GM12878 (cell line): ENCODE data around the gene CYP1B1. TPM values are rescaled to one million over a fixed set of nuclear protein-coding genes. Genes with fewer than 3 reads are reported as not detected.

Experiments used
- ATAC-seq: fragments of 200-7000 bp; cut with Tn5 transposase; 3 replicates; pipeline ENCODE4 v1.9.1; 2020; ENCODE audit warnings: mild to moderate bottlenecking, moderate library complexity
- BruUV-seq: library from RNA; stranded (reverse); fragments of 400-500 nt; replicated peaks from 2 replicates; lab custom pipeline; 2021; lab: Mats Ljungman, UMichigan
- CTCF ChIA-PET: fragments of 300-600 bp; sonication (Branson Sonifier 250); formaldehyde crosslinking; extraction: SDS; loops from one replicate; lab custom pipeline; 2021; ENCODE audit warnings: inconsistent platforms; lab: Yijun Ruan, JAX
- POLR2A ChIA-PET: fragments of 350-600 bp; formaldehyde crosslinking; extraction: SDS; loops from one replicate; lab custom pipeline; 2021; ENCODE audit warnings: inconsistent platforms; lab: Charles Lee
- RAD21 ChIA-PET: fragments of 300-600 bp; sonication (Branson Sonifier 250); formaldehyde crosslinking; loops from one replicate; lab custom pipeline; 2023; ENCODE audit warnings: antibody characterized with exemption; ENCODE audit not compliant: unreplicated experiment; lab: Charles Lee
- SMC1A ChIA-PET: fragments of 300-600 bp; sonication (Branson Sonifier 250); formaldehyde crosslinking; loops from one replicate; lab custom pipeline; 2023; ENCODE audit not compliant: unreplicated experiment, uncharacterized antibody; lab: Charles Lee
- DNase-seq: peaks from one replicate; pipeline ENCODE4 v3.0.0-alpha.2; 2011; ENCODE audit warnings: low read depth, low spot score
- FAIRE-seq: peaks from 3 replicates; lab custom pipeline; 2011; peaks lifted over from hg19 to GRCh38; lab: Jason Lieb, UNC
- H2AFZ ChIP-seq: 2 replicates; pipeline ENCODE4 v1.6.0; 2011; ENCODE audit warnings: low read depth, low read length, control low read depth; ENCODE audit not compliant: control insufficient read depth
- H3K27ac ChIP-seq: 2 replicates; pipeline ENCODE4 v1.5.1; 2011; ENCODE audit warnings: control low read depth; ENCODE audit not compliant: control insufficient read depth, insufficient read depth
- H3K27me3 ChIP-seq, 2 experiments: replicated peaks in 1 of 2; 2 replicates each; pipeline versions ENCODE4 v1.6.0 to v1.6.1; 2011; ENCODE audit warnings: low read length in 1 of 2; ENCODE audit not compliant: control insufficient read depth in 2 of 2, insufficient read depth in 2 of 2
- H3K36me3 ChIP-seq, 2 experiments: 2 replicates each; pipeline ENCODE4 v1.5.1; 2011; ENCODE audit warnings: low read length in 1 of 2; ENCODE audit not compliant: control insufficient read depth in 2 of 2, insufficient read depth in 2 of 2
- H3K4me1 ChIP-seq: 2 replicates; pipeline ENCODE4 v1.6.1; 2011; ENCODE audit warnings: mild to moderate bottlenecking, low read length, moderate library complexity, mixed read lengths; ENCODE audit not compliant: control insufficient read depth, insufficient read depth
- H3K4me2 ChIP-seq: 2 replicates; pipeline ENCODE4 v1.6.0; 2011; ENCODE audit warnings: control low read depth; ENCODE audit not compliant: control insufficient read depth, insufficient read depth
- H3K4me3 ChIP-seq: fragments of 200-600 bp; sonication (generic); 2 replicates; pipeline ENCODE4 v1.5.1; 2016
- H3K79me2 ChIP-seq: 2 replicates; pipeline ENCODE4 v1.6.0; 2011; ENCODE audit warnings: low read length; ENCODE audit not compliant: control insufficient read depth, insufficient read depth
- H3K9ac ChIP-seq: 2 replicates; pipeline ENCODE4 v1.8.0; 2011; ENCODE audit warnings: low read length, control low read depth, mixed read lengths; ENCODE audit not compliant: control insufficient read depth, insufficient read depth
- H3K9me3 ChIP-seq: replicated peaks from 3 replicates; pipeline ENCODE4 v1.5.1; 2011; ENCODE audit warnings: mild to moderate bottlenecking, low read length; ENCODE audit not compliant: control insufficient read depth, insufficient read depth
- H4K20me1 ChIP-seq: 2 replicates; pipeline ENCODE4 v1.6.0; 2011; ENCODE audit not compliant: control insufficient read depth, insufficient read depth
- BCL11A ChIP-seq: IDR thresholded peaks from 2 replicates; pipeline ENCODE4 v1.6.1; 2011; ENCODE audit warnings: low read depth, low read length
- CBX3 ChIP-seq: fragments of 200-600 bp; sonication (generic); IDR thresholded peaks from 2 replicates; pipeline ENCODE4 v1.6.1; 2016; ENCODE audit warnings: low read depth, borderline replicate concordance
- ELK1 ChIP-seq: IDR thresholded peaks from 2 replicates; pipeline ENCODE4 v1.6.1; 2012; ENCODE audit warnings: low read depth, low read length, improper control_type of control experiment
- ETV6 ChIP-seq, 2 experiments: fragments of 450-650 bp in 1 of 2; IDR thresholded peaks in 1 of 2; conservative IDR thresholded peaks in 1 of 2; 2 replicates each; pipeline ENCODE4 v1.6.1; 2014; ENCODE audit warnings: antibody characterized with exemption in 1 of 2, borderline replicate concordance in 1 of 2, low read depth in 1 of 2, mild to moderate bottlenecking in 1 of 2, moderate library complexity in 1 of 2
- NFYB ChIP-seq: IDR thresholded peaks from 2 replicates; pipeline ENCODE4 v1.6.1; 2011; ENCODE audit warnings: low read depth, mild to moderate bottlenecking, low read length, improper control_type of control experiment, moderate library complexity; ENCODE audit not compliant: insufficient read depth
- NR2C2 ChIP-seq: IDR thresholded peaks from 2 replicates; pipeline ENCODE4 v1.6.1; 2011; ENCODE audit warnings: borderline replicate concordance, low read depth; ENCODE audit not compliant: control insufficient read depth, insufficient read length
- POLR2AphosphoS5 ChIP-seq: IDR thresholded peaks from 2 replicates; pipeline ENCODE4 v1.6.1; 2011; ENCODE audit warnings: mild to moderate bottlenecking, low read length, inconsistent platforms
- SMARCA5 ChIP-seq: fragments of 450-650 bp; IDR thresholded peaks from 2 replicates; pipeline ENCODE4 v1.6.1; 2017; ENCODE audit warnings: mild to moderate bottlenecking
- STAT3 ChIP-seq: IDR thresholded peaks from 2 replicates; pipeline ENCODE4 v1.6.1; 2011; ENCODE audit warnings: low read depth, low read length, improper control_type of control experiment
- TCF7 ChIP-seq: IDR thresholded peaks from 2 replicates; pipeline ENCODE4 v1.6.1; 2014; ENCODE audit warnings: antibody characterized with exemption, borderline replicate concordance
- USF1 ChIP-seq: IDR thresholded peaks from 2 replicates; pipeline ENCODE4 v1.6.1; 2011; ENCODE audit warnings: borderline replicate concordance, low read depth, mild to moderate bottlenecking, moderate library complexity, mixed read lengths, low read length; ENCODE audit not compliant: insufficient read depth; ENCODE audit errors: extremely low read length
- ZNF207 ChIP-seq: fragments of 450-650 bp; IDR thresholded peaks from 2 replicates; pipeline ENCODE4 v1.6.1; 2014; ENCODE audit warnings: antibody characterized with exemption, mild to moderate bottlenecking, borderline replicate concordance
- ZNF622 ChIP-seq: fragments of 450-650 bp; IDR thresholded peaks from 2 replicates; pipeline ENCODE4 v1.6.1; 2017; ENCODE audit warnings: mild to moderate bottlenecking, inconsistent platforms
- WGBS: methylation state at CpG from one replicate; pipeline ENCODE4 v1.1.6; 2016; ENCODE audit warnings: low lambda C conversion rate; ENCODE audit not compliant: insufficient replicate concordance, insufficient coverage; ENCODE audit errors: missing lambda C conversion rate; 5-methylcytosine and 5-hydroxymethylcytosine counted together
- in situ Hi-C: fragments of 300-500 bp; cut with MboI; formaldehyde crosslinking; loops from 9 replicates; pipeline ENCODE4 v1.14.3; 2018; ENCODE audit warnings: mixed read lengths
- intact Hi-C: fragments of 100-400 bp; cut with micrococcal nuclease; formaldehyde crosslinking; loops from one replicate; pipeline ENCODE4 v1.14.2; 2022; ENCODE audit not compliant: unreplicated experiment
- polyA plus RNA-seq, 11 experiments: library from polyadenylated mRNA; depleted of rRNA in 4 of 11; unstranded in 6 of 11; stranded (reverse) in 5 of 11; fragments of >200 nt; fragmentation: Nextera tagmentation in 4 of 11; fragmentation: Illumina TruSeq in 1 of 11; extraction: Ambion mirVana in 4 of 11; extraction: Trizol in 1 of 11; gene quantifications; 1 replicate in 1 of 11; 2 replicates in 10 of 11; pipeline versions ENCODE4 v1.2.1 to v1.2.3, GENCODE V29; 2011 to 2016; ENCODE audit warnings: inconsistent platforms in 2 of 11, missing spikeins in 2 of 11, low read depth in 1 of 11
- total RNA-seq, 4 experiments: library from RNA; depleted of rRNA in 3 of 4; stranded (reverse); fragments of >200 nt in 3 of 4; fragmentation: Illumina TruSeq in 1 of 4; extraction: Trizol in 1 of 4; gene quantifications; 2 replicates each; pipeline versions ENCODE4 v1.2.1 to v1.2.3, GENCODE V29; 2013 to 2021
- TF ChIP-seq, protein P1 (sequence below): fragments of 450-650 bp; IDR thresholded peaks from 2 replicates; pipeline ENCODE4 v1.6.1; 2016; ENCODE audit warnings: mild to moderate bottlenecking

CYP1B1 gene
- total and polyA plus RNA-seq, 10 of the 15 experiments (the other 5 are each of a cell fraction or from before 2014, with no cell fraction given) = 0.35 to 29.7 (median 3.4) TPM

DNA sequence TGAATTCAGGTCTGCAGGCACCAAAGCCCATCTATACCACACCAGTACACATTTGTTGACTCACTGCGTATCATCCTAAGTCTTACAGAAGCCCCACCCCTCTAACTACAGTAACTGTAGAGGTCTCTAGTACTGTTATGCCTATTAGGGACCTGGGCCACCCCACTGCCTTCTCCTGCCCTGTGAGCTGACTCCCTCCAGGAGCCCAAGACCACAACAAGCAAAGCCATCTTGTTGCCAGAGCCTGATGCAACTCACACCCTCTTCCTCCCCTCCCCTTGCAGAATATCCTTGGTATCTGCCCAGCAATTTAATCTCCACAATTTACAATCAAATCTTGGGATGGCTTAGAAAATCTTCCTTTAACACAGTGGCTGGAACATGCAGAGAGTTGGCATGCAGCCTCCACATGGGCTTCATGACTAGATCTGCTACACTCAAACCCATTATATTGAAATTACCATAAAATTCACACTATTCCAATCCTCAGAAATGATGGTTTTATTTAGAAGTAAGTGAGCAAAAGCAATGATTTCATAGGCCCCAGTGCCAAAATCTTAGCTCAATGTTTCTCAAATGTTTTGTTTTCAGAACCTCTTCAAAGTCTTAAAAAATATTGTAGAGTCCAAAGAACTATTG is 17.7 kb upstream of the CYP1B1 start:
- SMC1A ChIA-PET = interaction anchor here (1.2 kb wide), 1 partner anchor 16 kb away, joined by 3 read pairs; no protein-coding TSS in a partner anchor
- intact Hi-C loops (no loop called here), in situ Hi-C loops (no loop called here)
- Histone ChIP-seq H3K79me2 (no peaks in the 10 kb centered on the region; the same call in 1 of the 2 replicates), H3K9ac (no peak overlapping the region), H2AFZ (no peak overlapping the region), H3K27ac (no peak overlapping the region), H4K20me1 (no peaks in the 10 kb centered on the region), H3K4me1 (peaks cover 29% of the 10 kb centered on the region), H3K9me3 (no peaks in the 10 kb centered on the region), H3K27me3 (no peaks in the 10 kb centered on the region), H3K4me3 (no peak overlapping the region), H3K4me2 (no peak overlapping the region), H3K36me3 (no peaks in the 10 kb centered on the region)
- BruUV-seq = no TSS peak
- ATAC-seq (no peak), FAIRE-seq (no peak), DNase-seq (no peak)
- no peak for TF ChIP-seq USF1
- TF ChIP-seq ETV6 (conservative IDR thresholded peaks at IDR 0.05 in 1 of 2, IDR thresholded peaks at IDR 0.05 in 1 of 2; ENCODE audit: borderline replicate concordance in 1 of 2, low read depth in 1 of 2) = no peak
- no peak for TF ChIP-seq ELK1
- no peak for TF ChIP-seq SMARCA5
- TF ChIP-seq ZNF207 = no peak
- TF ChIP-seq STAT3 = no peak
- no peak for TF ChIP-seq NFYB
- TF ChIP-seq NR2C2 = no peak
- TF ChIP-seq ZNF622 = no peak
- TF ChIP-seq, protein P1, sequence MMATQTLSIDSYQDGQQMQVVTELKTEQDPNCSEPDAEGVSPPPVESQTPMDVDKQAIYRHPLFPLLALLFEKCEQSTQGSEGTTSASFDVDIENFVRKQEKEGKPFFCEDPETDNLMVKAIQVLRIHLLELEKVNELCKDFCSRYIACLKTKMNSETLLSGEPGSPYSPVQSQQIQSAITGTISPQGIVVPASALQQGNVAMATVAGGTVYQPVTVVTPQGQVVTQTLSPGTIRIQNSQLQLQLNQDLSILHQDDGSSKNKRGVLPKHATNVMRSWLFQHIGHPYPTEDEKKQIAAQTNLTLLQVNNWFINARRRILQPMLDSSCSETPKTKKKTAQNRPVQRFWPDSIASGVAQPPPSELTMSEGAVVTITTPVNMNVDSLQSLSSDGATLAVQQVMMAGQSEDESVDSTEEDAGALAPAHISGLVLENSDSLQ = no peak
- no peak for TF ChIP-seq POLR2AphosphoS5
- no peak for TF ChIP-seq CBX3
- no peak for TF ChIP-seq TCF7
- TF ChIP-seq BCL11A = no peak
- CTCF ChIA-PET = interaction anchor here (1.0 to 1.1 kb wide), 2 partner anchors 9 to 700 kb away, joined by 3 read pairs; no protein-coding TSS in a partner anchor
- POLR2A ChIA-PET = no interaction called here
- WGBS = 88% methylated on average over 1 of the region's 1 CpG
- RAD21 ChIA-PET = no interaction called here
